ENCODE measurements around the gene RNU7-1. TPM values are rescaled to one million over a fixed set of nuclear protein-coding genes. Genes with fewer than 3 reads are reported as not detected.

Gene RNU7-1
- total RNA-seq, 4 donors from 2014 or later: not detected

GRCh38 chr12:6948873-6949594 lies 5.4 kb downstream of the RNU7-1 start:
- Histone ChIP-seq H3K36me3 (peaks cover 3% of the 10 kb centered on the region), H3K9me3 (no peaks in the 10 kb centered on the region), H3K4me1 (peaks cover 33% of the 10 kb centered on the region), H3K27ac (no peak overlapping the region), H3K27me3 (no peaks in the 10 kb centered on the region), H3K4me3 (no peak overlapping the region)
- peak in 1 of 2 donors; percentile 71 for DNase-seq (ENCODE audit: low spot score in 2 of 2)
- no peak for TF ChIP-seq CTCF (IDR thresholded peaks at IDR 0.05)
- TF ChIP-seq POLR2AphosphoS5 (IDR thresholded peaks at IDR 0.05): no peak
- TF ChIP-seq EP300 (IDR thresholded peaks at IDR 0.05): no peak
- no peak for TF ChIP-seq POLR2A (IDR thresholded peaks at IDR 0.05)
- 74% methylated on average over 15 of the region's 15 CpGs for WGBS

DNA sequence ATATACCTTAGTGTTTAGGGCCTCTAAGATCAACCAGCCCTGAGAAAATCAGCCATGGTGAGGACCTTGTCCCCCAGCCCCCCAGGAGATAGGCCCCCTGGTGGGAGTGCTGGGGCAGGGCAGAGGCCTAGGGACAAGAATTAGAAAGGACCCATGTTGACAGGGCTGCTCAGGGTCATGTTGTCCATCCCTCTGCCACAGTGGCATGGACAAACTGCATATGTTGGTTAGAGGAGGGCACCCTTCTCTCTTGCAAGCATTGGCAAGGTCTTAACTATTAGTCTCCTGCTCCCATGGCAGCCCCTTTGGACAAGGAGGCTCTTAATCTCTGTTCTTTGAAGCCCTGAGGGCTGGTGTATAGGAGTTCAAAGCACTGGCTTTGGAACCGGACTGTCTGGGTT lies 6.8 kb downstream of the RNU7-1 start:
- Histone ChIP-seq H3K27ac (no peak overlapping the region), H3K36me3 (peaks cover 5% of the 10 kb centered on the region), H3K4me1 (peaks cover 27% of the 10 kb centered on the region), H3K4me3 (no peak overlapping the region), H3K9me3 (no peaks in the 10 kb centered on the region), H3K27me3 (no peaks in the 10 kb centered on the region)
- DNase-seq (ENCODE audit: low spot score in 2 of 2): no peak
- 86% methylated on average over 1 of the region's 1 CpG for WGBS
- TF ChIP-seq CTCF (IDR thresholded peaks at IDR 0.05) (no peak), POLR2A (IDR thresholded peaks at IDR 0.05) (no peak), POLR2AphosphoS5 (IDR thresholded peaks at IDR 0.05) (no peak), EP300 (IDR thresholded peaks at IDR 0.05) (no peak)

DNA sequence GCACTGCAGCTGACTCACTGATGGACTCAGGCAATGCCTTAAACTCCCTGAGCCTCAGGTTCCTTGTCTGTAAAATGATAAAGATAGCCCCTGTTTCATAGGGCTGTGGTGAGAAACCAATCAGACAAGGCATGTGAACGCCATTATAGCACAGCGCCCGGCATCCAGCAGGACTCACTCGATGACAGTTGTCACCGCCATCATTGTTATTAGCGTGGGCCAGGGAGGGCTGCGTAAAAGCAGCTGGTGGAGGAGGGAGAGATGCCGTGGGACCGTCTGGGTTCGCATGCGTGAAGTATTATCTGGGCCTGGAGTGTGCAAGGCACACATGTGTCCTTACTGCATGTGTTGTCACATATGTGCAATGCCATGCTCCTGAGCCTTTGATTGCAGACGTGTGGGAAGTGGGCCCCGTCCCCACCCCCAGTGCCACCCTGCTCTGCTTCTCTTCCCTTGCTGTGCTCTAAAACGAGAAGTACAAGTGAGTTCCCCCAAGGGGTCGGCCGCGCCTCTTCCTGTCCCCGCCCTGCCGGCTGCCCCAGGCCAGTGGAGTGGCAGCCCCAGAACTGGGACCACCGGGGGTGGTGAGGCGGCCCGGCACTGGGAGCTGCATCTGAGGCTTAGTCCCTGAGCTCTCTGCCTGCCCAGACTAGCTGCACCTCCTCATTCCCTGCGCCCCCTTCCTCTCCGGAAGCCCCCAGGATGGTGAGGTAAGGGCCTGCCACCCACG lies 7.4 kb downstream of the RNU7-1 start, which contains the start of gene PTPN6:
TSS of gene PTPN6 (plus strand) at position 546 of the 730 bp plus-strand sequence. CDS start at position 703, 157 bp downstream.
- peak within 1 kb of the TSS; percentile 63 for H3K27ac ChIP-seq
- 66% methylated on average over 14 of the region's 25 CpGs for WGBS
- peak in 1 of 2 donors; percentile 88 for DNase-seq (ENCODE audit: low spot score in 2 of 2)

GRCh38 chr12:6951551-6952120 lies 8.0 kb downstream of the RNU7-1 start:
- Histone ChIP-seq H3K9me3 (no peaks in the 10 kb centered on the region), H3K27ac (peak overlapping the region; percentile 63), H3K36me3 (peaks cover 7% of the 10 kb centered on the region), H3K4me3 (peak overlapping the region; percentile 44), H3K27me3 (no peaks in the 10 kb centered on the region), H3K4me1 (peaks cover 15% of the 10 kb centered on the region)
- no peak for DNase-seq (ENCODE audit: low spot score in 2 of 2)
- WGBS: 65% methylated on average over 8 of the region's 20 CpGs
- TF ChIP-seq POLR2A (IDR thresholded peaks at IDR 0.05): no peak
- TF ChIP-seq CTCF (IDR thresholded peaks at IDR 0.05): no peak
- TF ChIP-seq POLR2AphosphoS5 (IDR thresholded peaks at IDR 0.05): no peak
- no peak for TF ChIP-seq EP300 (IDR thresholded peaks at IDR 0.05)

More for the DNA sequence above, 7.4 kb downstream of the RNU7-1 start, which contains the start of gene PTPN6:
- H3K27me3 ChIP-seq: no peaks in the 10 kb centered on the region
- H3K36me3 ChIP-seq: peaks cover 7% of the 10 kb centered on the region
- H3K4me3 ChIP-seq: peak within 1 kb of the TSS; percentile 44
- TF ChIP-seq POLR2A (IDR thresholded peaks at IDR 0.05): no peak
- no peak for TF ChIP-seq EP300 (IDR thresholded peaks at IDR 0.05)
- TF ChIP-seq POLR2AphosphoS5 (IDR thresholded peaks at IDR 0.05): no peak
- no peak for TF ChIP-seq CTCF (IDR thresholded peaks at IDR 0.05)
- H3K9me3 ChIP-seq: no peaks in the 10 kb centered on the region
- H3K4me1 ChIP-seq: peaks cover 21% of the 10 kb centered on the region
